H9 (cell line): ENCODE data around the gene MYO7B. TPM values are rescaled to one million over a fixed set of nuclear protein-coding genes. Genes with fewer than 3 reads are reported as not detected.

ENCODE experiments used
- DNase-seq: peaks from one replicate; pipeline ENCODE4 v3.0.0-alpha.2; 2017
- H2AFZ ChIP-seq: one replicate; pipeline ENCODE4 v1.6.1; 2013; ENCODE audit warnings: mild to moderate bottlenecking, low read length, control low read depth, moderate library complexity
- H2AK5ac ChIP-seq: 2 replicates; pipeline ENCODE4 v1.6.1; 2013; ENCODE audit warnings: low read length, control low read depth, mixed read lengths; ENCODE audit not compliant: insufficient read length
- H2BK120ac ChIP-seq: one replicate; pipeline ENCODE4 v1.6.1; 2013; ENCODE audit warnings: low read depth, mild to moderate bottlenecking, low read length, control low read depth, inconsistent platforms; ENCODE audit not compliant: poor library complexity, severe bottlenecking
- H2BK12ac ChIP-seq: 2 replicates; pipeline ENCODE4 v1.6.1; 2013; ENCODE audit warnings: low read length, control low read depth, mixed read lengths, low read depth; ENCODE audit not compliant: insufficient read length
- H2BK15ac ChIP-seq: 2 replicates; pipeline ENCODE4 v1.6.1; 2013; ENCODE audit warnings: low read depth, low read length, control low read depth
- H2BK20ac ChIP-seq: one replicate; pipeline ENCODE4 v1.6.1; 2013; ENCODE audit warnings: low read depth, mild to moderate bottlenecking, low read length, control low read depth, inconsistent platforms; ENCODE audit not compliant: poor library complexity, severe bottlenecking
- H2BK5ac ChIP-seq: 2 replicates; pipeline ENCODE4 v1.6.1; 2013; ENCODE audit warnings: low read length, control low read depth, mixed read lengths; ENCODE audit not compliant: insufficient read length
- H3K14ac ChIP-seq: 2 replicates; pipeline ENCODE4 v1.6.1; 2013; ENCODE audit warnings: low read length, control low read depth; ENCODE audit not compliant: insufficient read depth
- H3K18ac ChIP-seq: 2 replicates; pipeline ENCODE4 v1.6.1; 2013; ENCODE audit warnings: low read depth, mild to moderate bottlenecking, mixed read lengths, low read length, control low read depth; ENCODE audit not compliant: insufficient read length
- H3K23ac ChIP-seq: 2 replicates; pipeline ENCODE4 v1.6.1; 2013; ENCODE audit warnings: low read length, control low read depth, mixed read lengths, low read depth; ENCODE audit not compliant: insufficient read length
- H3K23me2 ChIP-seq: 2 replicates; pipeline ENCODE4 v1.6.1; 2013; ENCODE audit warnings: low read depth, mild to moderate bottlenecking, mixed read lengths, low read length, control low read depth; ENCODE audit not compliant: insufficient read length, poor library complexity, severe bottlenecking
- H3K27ac ChIP-seq: 2 replicates; pipeline ENCODE4 v1.5.1; 2013; ENCODE audit warnings: low read length, control low read depth, mixed read lengths, low read depth; ENCODE audit not compliant: insufficient read length
- H3K27me3 ChIP-seq: 2 replicates; pipeline ENCODE4 v1.6.1; 2013; ENCODE audit warnings: low read length, control low read depth, inconsistent platforms; ENCODE audit not compliant: insufficient read depth
- H3K4ac ChIP-seq: 2 replicates; pipeline ENCODE4 v1.6.1; 2013; ENCODE audit warnings: low read depth, mild to moderate bottlenecking, control low read depth, inconsistent platforms, low read length, moderate library complexity
- H3K4me1 ChIP-seq: 2 replicates; pipeline ENCODE4 v1.6.1; 2013; ENCODE audit warnings: low read length, control low read depth, inconsistent platforms; ENCODE audit not compliant: insufficient read depth
- H3K4me2 ChIP-seq: 2 replicates; pipeline ENCODE4 v1.6.1; 2013; ENCODE audit warnings: low read length, control low read depth, mixed read lengths; ENCODE audit not compliant: insufficient read length, insufficient read depth
- H3K56ac ChIP-seq: 2 replicates; pipeline ENCODE4 v1.6.1; 2013; ENCODE audit warnings: low read depth, mild to moderate bottlenecking, mixed read lengths, low read length, control low read depth; ENCODE audit not compliant: insufficient read length
- H3K79me1 ChIP-seq: 2 replicates; pipeline ENCODE4 v1.6.1; 2013; ENCODE audit warnings: low read depth, mild to moderate bottlenecking, moderate library complexity, low read length, control low read depth, inconsistent platforms; ENCODE audit not compliant: insufficient read depth, poor library complexity, severe bottlenecking
- H3K79me2 ChIP-seq: 2 replicates; pipeline ENCODE4 v1.6.1; 2013; ENCODE audit warnings: low read length, control low read depth, inconsistent platforms; ENCODE audit not compliant: insufficient read depth
- H3K9ac ChIP-seq: 2 replicates; pipeline ENCODE4 v1.6.1; 2013; ENCODE audit warnings: low read length, control low read depth, mixed read lengths; ENCODE audit not compliant: insufficient read length; ENCODE audit errors: extremely low read depth
- H3K9me3 ChIP-seq: one replicate; pipeline ENCODE4 v1.6.1; 2013; ENCODE audit warnings: low read depth, low read length, inconsistent platforms; ENCODE audit not compliant: control insufficient read depth
- H3T11ph ChIP-seq: one replicate; pipeline ENCODE4 v1.6.1; 2013; ENCODE audit warnings: mild to moderate bottlenecking, low read length, control low read depth, inconsistent platforms
- H4K20me1 ChIP-seq: one replicate; pipeline ENCODE4 v1.6.1; 2013; ENCODE audit not compliant: control insufficient read depth, insufficient read length, insufficient read depth
- H4K5ac ChIP-seq: 2 replicates; pipeline ENCODE4 v1.6.1; 2013; ENCODE audit warnings: low read depth, mild to moderate bottlenecking, mixed read lengths, low read length, control low read depth; ENCODE audit not compliant: insufficient read length
- H4K8ac ChIP-seq: replicated peaks from 2 replicates; pipeline ENCODE4 v1.6.1; 2013; ENCODE audit warnings: low read length, control low read depth, mixed read lengths, low read depth; ENCODE audit not compliant: insufficient read length
- H4K91ac ChIP-seq: 2 replicates; pipeline ENCODE4 v1.6.1; 2013; ENCODE audit warnings: low read depth, mild to moderate bottlenecking, moderate library complexity, mixed read lengths, low read length, control low read depth; ENCODE audit not compliant: insufficient read length
- H3K27ac Mint-ChIP-seq, 3 experiments: 2 replicates in 2 of 3; 3 replicates in 1 of 3; pipeline ENCODE4 v1.8.0; 2020 to 2021; ENCODE audit warnings: mixed read lengths in 3 of 3, mild to moderate bottlenecking in 1 of 3, moderate library complexity in 1 of 3
- H3K27me3 Mint-ChIP-seq: 2 replicates; pipeline ENCODE4 v1.8.0; 2021; ENCODE audit warnings: low read depth, mild to moderate bottlenecking, moderate library complexity, mixed read lengths
- H3K36me3 Mint-ChIP-seq, 3 experiments: 2 replicates in 2 of 3; 3 replicates in 1 of 3; pipeline ENCODE4 v1.8.0; 2020 to 2021; ENCODE audit warnings: low read depth in 3 of 3, mixed read lengths in 3 of 3; ENCODE audit not compliant: insufficient read depth in 1 of 3
- H3K4me1 Mint-ChIP-seq, 2 experiments: 2 replicates each; pipeline ENCODE4 v1.8.0; 2020; ENCODE audit warnings: mixed read lengths in 2 of 2
- H3K4me3 Mint-ChIP-seq, 2 experiments: 2 replicates in 1 of 2; 3 replicates in 1 of 2; pipeline ENCODE4 v1.8.0; 2020 to 2021; ENCODE audit warnings: mild to moderate bottlenecking in 2 of 2, mixed read lengths in 2 of 2, moderate library complexity in 1 of 2
- H3K9me3 Mint-ChIP-seq, 2 experiments: 2 replicates in 1 of 2; 3 replicates in 1 of 2; pipeline ENCODE4 v1.8.0; 2020; ENCODE audit warnings: mild to moderate bottlenecking in 2 of 2, mixed read lengths in 2 of 2, moderate library complexity in 1 of 2
- CTCF ChIP-seq: fragments of 200-600 bp; sonication (generic); conservative IDR thresholded peaks from 3 replicates; pipeline ENCODE4 v1.8.0; 2021; ENCODE audit warnings: antibody characterized with exemption, mild to moderate bottlenecking
- WGBS: extraction: QIAGEN DNeasy Blood & Tissue Kit; methylation state at CpG from one replicate; pipeline ENCODE4 v1.1.7; 2013; ENCODE audit warnings: missing lambda C conversion rate, low lambda C conversion rate, mixed read lengths; ENCODE audit not compliant: insufficient read length; ENCODE audit errors: extremely low coverage; 5-methylcytosine and 5-hydroxymethylcytosine counted together
- total RNA-seq: library from RNA; stranded (reverse); gene quantifications from 2 replicates; pipeline ENCODE4 v1.2.1, GENCODE V29; 2021

Gene MYO7B
- total RNA-seq, 1 experiment from 2014 or later = not detected

GRCh38 chr2:127612111-127612822 is 76.8 kb downstream of the MYO7B start:
- Histone ChIP-seq H3K4ac (no peak overlapping the region), H2BK120ac (no peak overlapping the region), H3K9me3 (peaks cover 5% of the 10 kb centered on the region), H2AK5ac (no peak overlapping the region), H3K56ac (no peak overlapping the region), H3K18ac (no peak overlapping the region), H3K23me2 (no peaks in the 10 kb centered on the region), H2BK15ac (no peak overlapping the region), H4K5ac (no peak overlapping the region), H3K4me1 (no peaks in the 10 kb centered on the region), H2BK20ac (no peak overlapping the region), H3K27ac (no peak overlapping the region), H4K20me1 (no peaks in the 10 kb centered on the region), H4K91ac (no peak overlapping the region), H3K14ac (no peak overlapping the region), H3K9ac (no peak overlapping the region), H3T11ph (no peak overlapping the region), H3K4me2 (no peak overlapping the region), H3K23ac (no peak overlapping the region), H3K27me3 (no peaks in the 10 kb centered on the region), H2BK12ac (no peak overlapping the region), H3K79me1 (no peaks in the 10 kb centered on the region), H2BK5ac (no peak overlapping the region), H4K8ac (no peak overlapping the region), H3K79me2 (no peaks in the 10 kb centered on the region), H2AFZ (no peak overlapping the region)
- peaks cover 6 to 10% of the 10 kb centered on the region in 2 experiments; a peak in 4 of 5 replicates for H3K9me3 Mint-ChIP-seq
- WGBS = no CpG with 5 or more reads among the region's 13 CpGs
- no peaks in the 10 kb centered on the region; a peak in 1 of 7 replicates for H3K36me3 Mint-ChIP-seq
- no peaks in the 10 kb centered on the region for H3K4me1 Mint-ChIP-seq
- no peak overlapping the region for H3K27ac Mint-ChIP-seq
- H3K27me3 Mint-ChIP-seq = peaks cover 6% of the 10 kb centered on the region
- H3K4me3 Mint-ChIP-seq = no peak overlapping the region
- no peak for TF ChIP-seq CTCF
- peak; percentile 20 for DNase-seq
